HUES64 (cell line): Measurements from ENCODE around the gene THRB.
"Not testable (repeated sequence)": the region's sequence is repeated elsewhere in the genome, so short reads cannot be mapped to it uniquely, and the experiment has no call there.

Experiments used
- H3K27ac ChIP-seq: 2 replicates; pipeline ENCODE4 v1.7.0; 2013; ENCODE audit warnings: low read depth, low read length, inconsistent platforms
- H3K27me3 ChIP-seq: 2 replicates; pipeline ENCODE4 v1.6.1; 2013; ENCODE audit warnings: mild to moderate bottlenecking, low read length; ENCODE audit not compliant: insufficient read depth
- H3K36me3 ChIP-seq: 2 replicates; pipeline ENCODE4 v1.6.1; 2013; ENCODE audit warnings: mild to moderate bottlenecking, low read length; ENCODE audit not compliant: insufficient read depth
- H3K4me1 ChIP-seq: 2 replicates; pipeline ENCODE4 v1.6.1; 2013; ENCODE audit warnings: mild to moderate bottlenecking, low read length, moderate library complexity; ENCODE audit not compliant: insufficient read depth
- H3K4me3 ChIP-seq: 2 replicates; pipeline ENCODE4 v1.5.1; 2013; ENCODE audit warnings: mild to moderate bottlenecking, low read length, moderate library complexity
- H3K9ac ChIP-seq: 2 replicates; pipeline ENCODE4 v1.6.1; 2013; ENCODE audit warnings: mild to moderate bottlenecking, low read depth, low read length
- H3K9me3 ChIP-seq: 2 replicates; pipeline ENCODE4 v1.6.1; 2013; ENCODE audit warnings: low read depth, low read length; ENCODE audit not compliant: insufficient read depth
- WGBS: fragments of 150-250, 120-280 bp; methylation state at CpG from one replicate; pipeline ENCODE4 v1.1.7; 2013; ENCODE audit warnings: missing lambda C conversion rate; 5-methylcytosine and 5-hydroxymethylcytosine counted together

Gene THRB

GRCh38 chr3:24101676-24102168, 392.9 kb downstream of the THRB start:
- Histone ChIP-seq H3K4me3 (no peak overlapping the region), H3K27ac (no peak overlapping the region), H3K9me3 (no peaks in the 10 kb centered on the region), H3K4me1 (0 out of 2 replicates have a peak, but pooled peaks cover 4% of the 10 kb centered on the region), H3K36me3 (no peaks in the 10 kb centered on the region), H3K9ac (no peak overlapping the region), H3K27me3 (no peaks in the 10 kb centered on the region)
- WGBS: 93% methylated on average over 2 of the region's 2 CpGs

DNA sequence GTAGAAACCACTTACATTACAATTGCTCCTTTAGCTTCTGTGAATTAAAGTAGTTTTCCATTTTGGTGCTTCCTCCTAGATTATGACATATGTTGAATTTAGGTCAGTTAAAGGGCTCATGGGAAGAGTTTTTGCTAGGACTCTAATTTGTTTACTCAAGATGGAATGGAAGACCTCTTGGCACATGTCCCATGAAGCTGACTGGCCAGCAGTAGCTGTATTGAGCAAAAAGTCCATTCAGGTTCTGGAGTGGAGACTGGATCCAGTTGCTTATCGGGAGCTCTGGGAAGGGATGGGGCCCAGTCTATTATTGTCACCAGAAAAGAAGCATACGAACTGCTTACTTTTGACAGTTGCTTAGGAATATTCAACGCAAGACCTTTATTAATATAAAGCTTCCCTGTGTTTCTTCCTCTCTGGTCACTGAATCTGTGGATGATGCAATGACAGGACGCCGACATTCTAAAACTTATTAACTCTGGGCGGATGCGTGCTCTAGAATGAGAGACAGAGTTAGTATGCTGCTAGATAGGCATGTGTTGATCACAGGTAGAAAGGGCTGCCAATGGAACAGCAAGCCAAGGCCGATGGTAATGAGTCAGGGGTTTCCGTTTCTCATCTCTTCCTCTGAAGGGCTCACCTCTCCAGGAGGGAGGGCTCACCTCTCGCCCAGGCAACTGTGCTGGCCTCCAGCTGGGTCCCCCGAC, 393.8 kb downstream of the THRB start:
- Histone ChIP-seq H3K36me3 (no peaks in the 10 kb centered on the region), H3K4me3 (no peak overlapping the region), H3K27me3 (no peaks in the 10 kb centered on the region), H3K9me3 (no peaks in the 10 kb centered on the region), H3K27ac (no peak overlapping the region), H3K9ac (no peak overlapping the region), H3K4me1 (0 out of 2 replicates have a peak, but pooled peaks cover 4% of the 10 kb centered on the region)
- WGBS: 93% methylated on average over 11 of the region's 11 CpGs

DNA sequence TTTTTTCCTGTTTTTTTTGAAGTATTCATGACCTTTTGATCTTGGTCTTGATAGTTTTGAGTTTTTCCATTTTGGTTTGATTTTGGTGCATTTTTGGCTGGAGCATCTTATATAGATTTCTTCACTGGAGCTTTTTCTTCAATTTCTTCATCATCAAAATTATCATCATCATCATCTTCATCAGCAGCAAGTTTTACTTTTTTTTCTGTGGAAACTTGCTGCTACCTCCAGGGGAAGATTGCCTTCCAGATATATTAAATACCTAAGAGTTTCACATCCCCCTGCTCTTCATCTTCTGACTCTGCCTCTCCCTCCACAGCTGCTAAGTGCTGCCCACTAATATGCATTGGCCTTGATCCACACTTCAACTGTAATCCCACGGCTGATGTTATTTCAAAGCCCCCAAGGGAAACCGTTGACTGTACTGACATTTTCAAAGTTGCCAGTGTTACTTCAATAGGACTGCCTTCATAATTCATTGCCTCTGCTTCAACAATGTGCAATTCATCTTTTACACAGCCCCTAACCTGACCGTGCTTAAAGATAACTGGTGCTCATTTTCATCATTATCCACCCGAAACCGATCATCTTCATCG, 397.9 kb downstream of the THRB start:
- Histone ChIP-seq H3K9ac (no peak overlapping the region), H3K27me3 (no peaks in the 10 kb centered on the region), H3K9me3 (no peaks in the 10 kb centered on the region), H3K4me1 (0 out of 2 replicates have a peak, but pooled peaks cover under 1% of the 10 kb centered on the region), H3K4me3 (no peak overlapping the region), H3K36me3 (no peaks in the 10 kb centered on the region), H3K27ac (no peak overlapping the region)
- WGBS: 94% methylated on average over 6 of the region's 6 CpGs

GRCh38 chr3:24096271-24096670, 398.4 kb downstream of the THRB start:
- Histone ChIP-seq H3K36me3 (no peaks in the 10 kb centered on the region), H3K27me3 (no peaks in the 10 kb centered on the region), H3K27ac (no peak overlapping the region), H3K9ac (no peak overlapping the region), H3K9me3 (no peaks in the 10 kb centered on the region), H3K4me3 (no peak overlapping the region), H3K4me1 (no peaks in the 10 kb centered on the region)
- WGBS: 78% methylated on average over 1 of the region's 1 CpG

DNA sequence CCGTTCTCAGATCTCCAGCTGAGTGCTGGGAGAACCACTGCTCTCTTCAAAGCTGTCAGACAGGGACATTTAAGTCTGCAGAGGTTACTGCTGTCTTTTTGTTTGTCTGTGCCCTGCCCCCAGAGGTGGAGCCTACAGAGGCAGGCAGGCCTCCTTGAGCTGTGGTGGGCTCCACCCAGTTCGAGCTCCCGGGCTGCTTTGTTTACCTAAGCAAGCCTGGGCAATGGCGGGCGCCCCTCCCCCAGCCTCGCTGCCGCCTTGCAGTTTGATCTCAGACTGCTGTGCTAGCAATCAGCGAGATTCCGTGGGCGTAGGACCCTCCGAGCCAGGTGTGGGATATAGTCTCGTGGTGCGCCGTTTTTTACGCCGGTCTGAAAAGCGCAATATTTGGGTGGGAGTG, 399.8 kb downstream of the THRB start:
- WGBS: 53% methylated on average over 16 of the region's 17 CpGs
- H3K9ac ChIP-seq: not testable (repeated sequence)

GRCh38 chr3:24088782-24089181, 405.9 kb downstream of the THRB start:
- Histone ChIP-seq H3K27me3 (no peaks in the 10 kb centered on the region), H3K4me3 (no peak overlapping the region), H3K9ac (no peak overlapping the region), H3K27ac (no peak overlapping the region), H3K4me1 (peaks cover 7% of the 10 kb centered on the region), H3K36me3 (no peaks in the 10 kb centered on the region), H3K9me3 (no peaks in the 10 kb centered on the region)
- 48% methylated on average over 2 of the region's 2 CpGs for WGBS

More for the DNA sequence above, 399.8 kb downstream of the THRB start:
- not testable (repeated sequence) for H3K36me3 ChIP-seq, H3K9me3 ChIP-seq, H3K27me3 ChIP-seq, H3K27ac ChIP-seq, H3K4me3 ChIP-seq, H3K4me1 ChIP-seq

DNA sequence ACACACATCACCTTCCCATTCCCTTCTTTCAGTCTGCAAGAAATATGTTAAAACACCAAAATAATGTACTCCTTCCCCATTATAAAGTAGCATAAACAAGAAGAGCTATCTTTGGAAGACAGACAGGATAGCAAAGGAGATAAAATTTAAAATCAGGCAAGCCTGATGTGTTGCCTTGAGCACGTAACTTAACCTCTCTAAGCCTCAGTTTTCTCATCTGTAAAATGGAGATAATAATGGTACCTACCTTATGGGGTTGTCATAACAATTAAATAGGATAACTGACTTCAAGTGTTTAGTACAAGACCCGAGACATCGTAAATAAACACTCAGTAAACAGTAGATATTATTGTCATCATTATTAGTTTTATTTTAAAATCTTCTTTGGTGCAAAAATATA, 407.2 kb downstream of the THRB start:
- H3K27ac ChIP-seq: no peak overlapping the region; the same call in 1 of the 2 replicates
- no peaks in the 10 kb centered on the region for H3K27me3 ChIP-seq
- H3K4me1 ChIP-seq: peaks cover 7% of the 10 kb centered on the region
- H3K4me3 ChIP-seq: no peak overlapping the region
- H3K36me3 ChIP-seq: no peaks in the 10 kb centered on the region
- 86% methylated on average over 1 of the region's 3 CpGs for WGBS
- H3K9me3 ChIP-seq: no peaks in the 10 kb centered on the region
- H3K9ac ChIP-seq: no peak overlapping the region

- no peaks in the 10 kb centered on the region for H3K9me3 ChIP-seq
- H3K9ac ChIP-seq: no peak overlapping the region
- no peaks in the 10 kb centered on the region for H3K27me3 ChIP-seq
- H3K36me3 ChIP-seq: no peaks in the 10 kb centered on the region
- no peak overlapping the region; the same call in 1 of the 2 replicates for H3K27ac ChIP-seq
- no peak overlapping the region for H3K4me3 ChIP-seq
- 78% methylated on average over 2 of the region's 2 CpGs for WGBS
- H3K4me1 ChIP-seq: peaks cover 7% of the 10 kb centered on the region
Measured at GRCh38 chr3:24086617-24087404, 407.8 kb downstream of the THRB start.

DNA sequence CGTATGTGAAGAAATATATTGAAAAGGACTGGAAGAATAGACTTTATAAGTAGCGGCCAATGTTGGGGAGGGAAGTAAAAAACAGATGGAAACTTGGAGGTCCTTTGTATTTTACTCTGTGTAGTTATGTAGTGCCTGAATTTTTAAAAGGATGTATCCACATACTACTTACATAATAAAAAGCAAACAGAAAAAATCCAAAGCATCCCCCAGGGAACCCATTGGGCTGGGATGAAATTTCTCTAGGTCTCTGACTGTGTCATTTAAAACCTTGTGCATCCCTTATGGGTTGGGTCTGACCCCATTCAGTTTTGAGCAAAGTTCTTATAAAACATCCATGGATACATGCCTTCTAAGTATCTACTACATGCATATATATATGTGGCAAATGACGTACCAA, 408.4 kb downstream of the THRB start:
- no peaks in the 10 kb centered on the region for H3K9me3 ChIP-seq
- H3K4me1 ChIP-seq: peaks cover 7% of the 10 kb centered on the region
- no peak overlapping the region for H3K9ac ChIP-seq
- no peaks in the 10 kb centered on the region for H3K27me3 ChIP-seq
- no peak overlapping the region for H3K27ac ChIP-seq
- H3K36me3 ChIP-seq: no peaks in the 10 kb centered on the region
- no peak overlapping the region for H3K4me3 ChIP-seq
- 90% methylated on average over 2 of the region's 3 CpGs for WGBS

DNA sequence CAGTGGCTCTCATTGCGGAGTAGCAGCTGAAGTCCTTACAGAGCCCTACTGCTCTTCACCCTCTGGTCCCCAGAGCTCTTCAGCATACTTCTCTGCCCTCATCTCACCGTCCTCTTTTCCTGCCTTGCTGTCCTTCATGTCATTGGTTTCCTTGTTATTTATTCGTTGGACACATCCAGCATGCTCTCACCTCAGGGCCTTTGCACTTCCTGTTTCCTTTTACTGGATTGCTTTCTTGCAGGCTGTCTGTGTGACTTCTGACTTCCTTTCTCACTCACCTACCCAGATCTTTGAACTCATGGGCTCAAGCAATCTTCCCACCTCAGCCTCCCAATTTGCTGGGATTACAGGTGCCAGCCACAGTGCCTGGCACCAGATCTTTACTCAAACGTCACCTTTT, 422.5 kb downstream of the THRB start:
- H3K27ac ChIP-seq: no peak overlapping the region
- no peak overlapping the region for H3K4me3 ChIP-seq
- WGBS: 89% methylated on average over 4 of the region's 4 CpGs

DNA sequence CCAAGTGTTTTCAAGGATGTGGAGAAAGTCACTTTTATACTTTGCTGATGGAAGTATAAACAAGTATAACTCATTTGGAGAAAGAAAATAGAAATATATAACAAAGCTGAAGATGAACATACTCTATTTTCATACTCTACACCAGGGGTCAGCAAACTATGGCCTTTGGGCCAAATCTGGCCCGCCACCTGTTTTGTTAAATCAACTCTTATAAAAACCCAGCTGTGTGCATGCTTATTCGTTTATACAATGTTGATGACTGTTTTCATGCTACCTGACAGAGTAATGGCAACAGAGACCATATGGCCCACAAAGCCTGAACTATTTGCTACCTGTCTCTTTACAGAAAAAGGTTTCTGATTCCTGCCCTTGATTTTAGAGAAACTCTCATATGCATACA, 425.6 kb downstream of the THRB start:
- Histone ChIP-seq H3K36me3 (no peaks in the 10 kb centered on the region), H3K9me3 (no peaks in the 10 kb centered on the region), H3K4me3 (no peak overlapping the region), H3K27ac (no peak overlapping the region), H3K27me3 (no peaks in the 10 kb centered on the region), H3K4me1 (no peaks in the 10 kb centered on the region), H3K9ac (no peak overlapping the region)
- 84% methylated on average over 2 of the region's 2 CpGs for WGBS

More for the DNA sequence above, 422.5 kb downstream of the THRB start:
- Histone ChIP-seq H3K9me3 (no peaks in the 10 kb centered on the region), H3K36me3 (no peaks in the 10 kb centered on the region), H3K27me3 (no peaks in the 10 kb centered on the region), H3K4me1 (no peaks in the 10 kb centered on the region), H3K9ac (no peak overlapping the region)
